K562 (cell line): ENCODE measurements around the gene CD79A. TPM values are rescaled to one million over a fixed set of nuclear protein-coding genes. Genes with fewer than 3 reads are reported as not detected.

Experiments used
- BRF2 ChIP-seq: IDR thresholded peaks from 3 replicates; pipeline ENCODE4 v1.6.1; 2011; ENCODE audit warnings: borderline replicate concordance, mild to moderate bottlenecking; ENCODE audit not compliant: insufficient read length, insufficient read depth
- CHCHD3 ChIP-seq: fragments of 250-450 bp; sonication (Bioruptor Pico); IDR thresholded peaks from 2 replicates; pipeline ENCODE4 v2.1.2; 2022; ENCODE audit warnings: mild to moderate bottlenecking
- CTCF ChIP-seq, 3 experiments: IDR thresholded peaks in 2 of 3; conservative IDR thresholded peaks in 1 of 3; 2 replicates each; pipeline ENCODE4 v1.5.1; 2011 to 2012; ENCODE audit warnings: low read length in 3 of 3, mild to moderate bottlenecking in 3 of 3, control low read depth in 2 of 3, improper control_type of control experiment in 1 of 3, inconsistent platforms in 1 of 3, low read depth in 1 of 3, mixed read lengths in 1 of 3, moderate library complexity in 1 of 3; ENCODE audit not compliant: insufficient read depth in 2 of 3
- DMBX1 ChIP-seq: fragments of 250-450 bp; sonication (Bioruptor Pico); IDR thresholded peaks from 2 replicates; pipeline ENCODE4 v1.8.0; 2022; ENCODE audit warnings: inconsistent platforms, mild to moderate bottlenecking, moderate library complexity, borderline replicate concordance
- ELK3 ChIP-seq: fragments of 450-650 bp; formaldehyde crosslinking; IDR thresholded peaks from 2 replicates; pipeline ENCODE4 v1.4.0; 2020; ENCODE audit warnings: mild to moderate bottlenecking
- GTF2F1 ChIP-seq: IDR thresholded peaks from 2 replicates; pipeline ENCODE4 v1.6.1; 2011; ENCODE audit warnings: low read depth, low read length, improper control_type of control experiment
- KLF16 ChIP-seq: IDR thresholded peaks from 2 replicates; pipeline ENCODE4 v1.6.1; 2016; ENCODE audit warnings: antibody characterized with exemption
- MEF2D ChIP-seq: conservative IDR thresholded peaks from 2 replicates; pipeline ENCODE4 v1.6.1; 2016; ENCODE audit warnings: low read depth, missing genetic modification characterization, missing compliant biosample characterization
- NBN ChIP-seq: fragments of 450-650 bp; IDR thresholded peaks from 2 replicates; pipeline ENCODE4 v1.6.1; 2016; ENCODE audit warnings: low read depth, mild to moderate bottlenecking
- POLR2A ChIP-seq: fragments of 450-650 bp; conservative IDR thresholded peaks from 2 replicates; pipeline ENCODE4 v1.6.1; 2016
- PRMT5 ChIP-seq: sonication (generic); formaldehyde crosslinking; IDR thresholded peaks from 2 replicates; pipeline ENCODE4 v1.5.0; 2020; ENCODE audit warnings: missing genetic modification reagents
- PTBP1 ChIP-seq: fragments of 200-400 bp; formaldehyde crosslinking; IDR thresholded peaks from 2 replicates; pipeline ENCODE4 v1.6.1; 2017; ENCODE audit warnings: low read depth, low read length
- SMAD3 ChIP-seq: fragments of 450-650 bp; formaldehyde crosslinking; conservative IDR thresholded peaks from 2 replicates; pipeline ENCODE4 v1.4.0; 2020; ENCODE audit warnings: mild to moderate bottlenecking
- TARDBP ChIP-seq: fragments of 450-650 bp; IDR thresholded peaks from 2 replicates; pipeline ENCODE4 v1.6.1; 2016
- ZFPM2 ChIP-seq: fragments of 250-450 bp; sonication (Bioruptor Pico); IDR thresholded peaks from 2 replicates; pipeline ENCODE4 v1.5.1; 2022; ENCODE audit warnings: mild to moderate bottlenecking
- ZNF165 ChIP-seq: fragments of 250-450 bp; sonication (Bioruptor Pico); IDR thresholded peaks from 2 replicates; pipeline ENCODE4 v1.4.0; 2020; ENCODE audit warnings: borderline replicate concordance
- ZNF311 ChIP-seq: fragments of 250-450 bp; sonication (Bioruptor Pico); IDR thresholded peaks from 2 replicates; pipeline ENCODE4 v1.4.0; 2020; ENCODE audit warnings: mild to moderate bottlenecking, moderate library complexity
- polyA plus RNA-seq, 8 experiments: library from polyadenylated mRNA; depleted of rRNA in 4 of 8; stranded (reverse) in 5 of 8; unstranded in 3 of 8; fragments of >200 nt; fragmentation: Nextera tagmentation in 2 of 8; fragmentation: Illumina TruSeq in 1 of 8; extraction: Ambion mirVana in 2 of 8; extraction: Trizol in 1 of 8; gene quantifications; 2 replicates each; pipeline versions ENCODE4 v1.2.1 to v1.2.3, GENCODE V29; 2011 to 2014; ENCODE audit warnings: inconsistent platforms in 1 of 8, missing spikeins in 1 of 8
- total RNA-seq, 7 experiments: library from RNA; depleted of rRNA in 6 of 7; stranded (reverse); fragments of >200 nt in 6 of 7; fragmentation: Illumina TruSeq in 2 of 7; extraction: Trizol in 2 of 7; gene quantifications; 2 replicates each; pipeline versions ENCODE4 v1.2.1 to v1.2.3, GENCODE V29; 2011 to 2021; ENCODE audit warnings: low replicate concordance in 1 of 7

CD79A gene
- total and polyA plus RNA-seq, 9 of the 15 experiments (the other 6 are each of a cell fraction or from before 2014, with no cell fraction given): 0.04 to 0.72 (median 0.17) TPM; not detected in 3

- TF ChIP-seq BRF2: no peak
- no peak for TF ChIP-seq KLF16
- TF ChIP-seq POLR2A: peak; percentile 97
- TF ChIP-seq SMAD3 (CRISPR knock-in tag): no peak
- TF ChIP-seq NBN: peak; percentile 95
- no peak for TF ChIP-seq ELK3
- no peak for TF ChIP-seq PRMT5 (CRISPR knock-in tag)
- TF ChIP-seq GTF2F1: peak; percentile 77; the same call in 1 of the 2 replicates
- TF ChIP-seq PTBP1: no peak
- no peak for TF ChIP-seq DMBX1 (CRISPR knock-in tag)
- no peak for TF ChIP-seq MEF2D (tag)
- no peak for TF ChIP-seq ZFPM2 (CRISPR knock-in tag)
- no peak for TF ChIP-seq ZNF311 (CRISPR knock-in tag)
- TF ChIP-seq CTCF (IDR thresholded peaks at IDR 0.05 in 2 of 3, conservative IDR thresholded peaks at IDR 0.05 in 1 of 3; ENCODE audit: insufficient read depth in 2 of 3, low read depth in 1 of 3, low read length in 3 of 3): peak; percentile 71 to 82 (median 76)
- no peak for TF ChIP-seq ZNF165 (CRISPR knock-in tag)
- TF ChIP-seq CHCHD3: no peak
- TF ChIP-seq TARDBP: peak; percentile 98
These were observed 17.3 kb upstream of the CD79A start, which contains the start of gene RPS19 (continued) for GRCh38 chr19:41859618-41860418.
